Measurements from ENCODE around the gene SERPINE2.
"Not testable (repeated sequence)": the region's sequence is repeated elsewhere in the genome, so short reads cannot be mapped to it uniquely, and the experiment has no call there.

Gene SERPINE2

GRCh38 chr2:224009605-224010315 is 29.3 kb downstream of the SERPINE2 start:
- peak; percentile 6 for DNase-seq

GRCh38 chr2:224008702-224009261 is 30.3 kb downstream of the SERPINE2 start:
- DNase-seq = no peak

DNA sequence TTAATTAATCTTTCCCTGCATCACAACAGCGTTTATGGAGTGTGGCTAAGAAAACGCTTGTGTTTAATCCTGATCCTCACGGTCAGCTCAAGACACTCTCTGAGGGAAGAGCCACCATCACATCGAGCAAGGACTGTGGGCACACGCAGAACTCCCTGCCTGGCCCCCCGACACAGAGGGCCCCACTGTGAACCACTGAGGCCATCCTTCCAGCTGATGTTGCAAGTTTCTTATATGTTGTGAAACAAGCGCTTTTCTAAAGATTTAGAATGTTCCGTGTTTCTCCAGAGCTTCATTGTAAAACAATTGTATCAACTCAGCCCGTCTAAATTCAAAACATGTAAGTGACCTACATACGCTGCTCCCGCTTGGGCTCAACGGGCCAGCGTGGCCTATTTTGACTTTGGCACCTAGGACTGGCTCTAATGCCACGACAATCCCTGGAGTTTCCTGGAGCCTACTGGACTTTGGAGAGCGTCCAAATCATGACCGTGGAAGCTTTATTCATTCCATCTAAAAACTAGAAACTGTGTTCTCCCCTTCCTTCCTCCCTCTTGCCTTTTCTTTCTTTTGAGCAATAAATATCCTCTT is 34.9 kb downstream of the SERPINE2 start:
- no peak for DNase-seq

DNA sequence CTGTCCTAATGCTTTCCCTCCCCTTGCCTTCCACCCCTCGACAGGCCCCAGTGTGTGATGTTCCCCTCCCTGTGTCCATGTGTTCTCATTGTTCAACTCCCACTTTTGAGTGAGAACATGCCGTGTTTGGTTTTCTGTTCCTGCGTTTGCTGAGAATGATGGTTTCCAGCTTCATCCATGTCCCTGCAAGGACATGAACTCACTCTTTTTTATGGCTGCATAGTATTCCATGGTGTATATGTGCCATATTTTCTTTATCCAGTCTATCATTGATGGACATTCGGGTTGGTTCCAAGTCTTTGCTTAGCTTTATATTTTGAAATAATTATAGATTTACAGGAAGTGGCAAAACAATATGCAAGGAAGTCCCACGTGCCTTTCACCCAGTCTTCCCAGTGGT is 38.4 kb downstream of the SERPINE2 start:
- DNase-seq = not testable (repeated sequence)

DNA sequence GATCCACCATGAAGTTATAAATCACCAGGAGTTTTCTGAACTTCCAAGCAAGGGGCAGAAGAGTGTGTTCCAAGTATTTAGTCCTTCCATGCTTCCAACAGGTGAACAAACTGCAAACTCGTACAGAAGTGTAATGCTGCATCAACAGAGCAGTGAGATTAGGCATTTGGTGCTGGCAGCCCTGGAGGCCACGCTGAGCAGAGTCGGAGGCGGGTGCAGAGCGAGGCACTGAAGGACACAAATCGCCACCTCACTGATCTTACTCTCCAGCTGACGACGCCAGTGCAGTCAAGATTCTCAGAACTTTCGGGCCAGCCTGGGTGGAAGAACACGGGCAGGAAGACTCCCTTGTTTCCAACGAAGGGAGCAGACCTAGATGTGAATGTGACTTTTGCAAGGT is 39.2 kb downstream of the SERPINE2 start:
- no peak for DNase-seq

DNA sequence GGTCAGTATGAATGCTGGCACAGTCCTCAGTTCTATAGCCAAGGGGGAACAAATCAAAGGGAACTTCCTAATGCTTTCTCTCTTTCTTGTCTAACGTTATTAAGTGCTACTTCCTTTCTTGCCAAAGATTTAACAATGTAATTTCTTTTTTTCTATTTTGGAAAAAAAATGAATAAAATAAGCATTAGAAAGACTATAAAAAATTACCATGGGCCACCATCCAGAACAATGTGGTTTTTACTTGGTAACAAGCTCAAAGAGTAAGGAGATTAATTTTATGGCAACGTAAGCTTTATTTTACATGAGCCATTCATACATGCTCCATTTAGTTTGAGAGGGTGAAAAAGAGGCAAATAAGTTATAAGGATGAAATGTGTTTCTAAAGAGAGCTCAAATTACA is 40.1 kb downstream of the SERPINE2 start:
- DNase-seq = no peak

DNA sequence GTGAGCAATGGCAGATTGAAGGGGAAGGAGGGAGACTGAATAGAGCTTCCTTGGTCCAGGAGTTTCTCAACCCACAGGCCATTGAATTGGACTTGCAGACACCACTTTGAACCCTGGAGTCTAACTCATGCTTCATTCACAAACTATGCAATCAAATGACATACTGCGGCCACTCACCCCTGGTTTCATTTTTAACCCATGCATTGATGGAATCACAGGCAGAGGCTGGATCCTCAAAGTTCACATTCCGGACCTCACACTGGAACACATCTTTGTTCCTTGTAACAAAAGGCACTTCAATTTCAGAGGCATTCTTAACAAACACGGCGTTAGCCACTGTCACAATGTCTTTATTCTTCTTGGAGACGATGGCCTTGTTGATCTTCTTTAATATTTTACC is 41.1 kb downstream of the SERPINE2 start:
- DNase-seq = peak; percentile 53

DNA sequence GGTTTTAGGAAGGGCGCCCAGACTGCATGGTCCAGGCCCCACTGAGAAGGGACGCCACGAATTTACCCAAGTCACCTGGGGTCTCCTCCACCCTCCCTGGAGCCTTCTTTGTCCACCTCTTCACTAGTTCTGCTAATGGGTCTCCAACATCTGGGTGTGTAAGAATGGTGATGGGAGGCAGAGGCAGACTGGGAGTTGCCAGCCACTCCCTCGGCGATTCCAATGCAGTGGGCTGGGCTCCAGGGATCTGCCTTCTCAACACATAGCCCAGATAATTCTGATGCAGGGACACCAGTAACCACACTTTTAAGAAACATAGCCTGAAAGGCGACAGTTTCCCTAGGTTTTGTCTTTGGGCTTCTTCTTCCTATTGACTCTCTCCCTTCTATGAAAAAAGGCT is 42.7 kb downstream of the SERPINE2 start:
- DNase-seq = no peak

- DNase-seq = peak; percentile 60
Measured at GRCh38 chr2:223995569-223995968, 43.5 kb downstream of the SERPINE2 start.

DNA sequence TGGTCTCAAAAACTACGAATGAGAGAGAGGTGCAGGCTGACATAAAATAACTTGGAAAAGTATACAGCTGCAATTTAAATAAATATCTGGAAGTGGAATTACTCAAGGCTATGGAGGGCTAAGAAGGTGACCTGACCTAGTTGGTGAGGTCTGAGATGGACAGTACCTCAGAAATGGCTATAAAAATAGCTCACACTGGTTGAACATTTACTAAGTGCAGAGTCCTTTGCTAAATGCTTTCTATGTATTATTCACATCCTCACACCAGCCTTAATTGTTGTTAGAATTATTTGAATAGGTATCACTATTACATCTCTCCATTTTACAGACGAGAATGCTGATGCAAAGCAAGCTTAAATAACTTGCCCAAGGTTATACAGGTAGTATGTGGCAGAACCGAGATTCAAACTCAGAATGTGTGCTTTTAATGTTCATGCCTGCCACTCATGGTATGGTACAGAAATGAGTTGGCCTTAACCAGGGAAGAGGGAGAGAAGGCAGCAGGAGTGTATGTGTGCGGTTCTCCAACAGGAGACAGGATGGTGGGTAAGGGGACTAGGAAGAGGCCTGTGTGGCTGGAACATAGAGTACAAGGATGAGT is 44.4 kb downstream of the SERPINE2 start:
- no peak for DNase-seq

- peak; percentile 70 for DNase-seq
Measured at GRCh38 chr2:223993634-223994232, 45.4 kb downstream of the SERPINE2 start.

- DNase-seq = no peak
Measured at GRCh38 chr2:223991611-223992010, 47.5 kb downstream of the SERPINE2 start.

DNA sequence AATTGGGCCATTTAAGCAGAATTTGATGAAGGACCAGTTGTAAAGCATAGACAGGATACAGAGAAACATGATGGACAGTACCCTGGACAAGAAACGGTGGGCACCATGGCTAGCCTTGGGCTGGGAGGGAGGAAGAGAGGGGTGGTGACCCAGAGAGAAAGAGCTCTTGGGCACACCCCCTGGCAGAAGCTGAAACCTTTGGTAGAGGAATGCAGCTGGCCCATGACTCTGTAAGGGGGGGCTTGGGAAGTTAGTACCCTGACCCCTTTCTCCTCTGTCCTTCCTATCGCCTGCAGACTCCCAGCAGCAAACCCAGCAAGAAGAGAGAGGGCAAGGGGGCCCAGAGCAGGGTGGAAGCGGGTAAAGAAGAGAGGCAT is 49.2 kb downstream of the SERPINE2 start:
- DNase-seq = no peak

- DNase-seq = no peak
Measured at GRCh38 chr2:223989206-223989855, 49.8 kb downstream of the SERPINE2 start.

GRCh38 chr2:223981241-223981640 is 57.8 kb downstream of the SERPINE2 start:
- DNase-seq = no peak

GRCh38 chr2:223980803-223981202 is 58.3 kb downstream of the SERPINE2 start:
- no peak for DNase-seq

GRCh38 chr2:223980397-223980735 is 58.7 kb downstream of the SERPINE2 start:
- no peak for DNase-seq

DNA sequence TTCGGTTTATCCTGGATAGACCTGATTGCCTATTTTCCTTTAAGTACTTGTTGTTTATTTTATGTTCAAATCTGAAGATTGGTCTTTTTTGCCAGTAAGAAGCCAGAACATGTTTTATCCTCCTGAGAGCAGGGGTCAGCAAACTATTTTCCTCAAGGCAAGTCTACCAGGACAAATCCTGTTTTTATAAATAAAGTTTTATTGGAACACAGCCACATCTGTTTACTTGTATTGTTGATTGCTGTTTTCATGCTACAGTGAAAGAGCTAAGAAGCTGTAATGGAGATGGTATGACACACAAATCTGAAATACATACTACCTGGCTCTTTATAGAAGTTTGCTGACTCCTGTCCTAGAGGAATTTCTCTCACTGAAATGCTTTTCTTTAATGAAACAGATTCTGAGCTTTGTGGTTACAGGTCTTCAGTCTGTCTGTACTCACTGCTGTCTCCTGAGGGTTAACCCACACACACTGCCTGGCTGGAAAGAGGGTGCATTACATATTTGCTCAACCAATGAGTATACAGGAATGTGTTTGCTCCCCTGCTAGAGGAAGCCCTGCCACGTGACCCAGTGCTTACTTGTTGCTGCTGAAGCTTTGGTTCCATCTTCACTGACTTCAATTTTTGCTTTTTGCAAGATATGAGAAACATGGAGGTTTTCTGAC is 59.2 kb downstream of the SERPINE2 start:
- no peak for DNase-seq

DNA sequence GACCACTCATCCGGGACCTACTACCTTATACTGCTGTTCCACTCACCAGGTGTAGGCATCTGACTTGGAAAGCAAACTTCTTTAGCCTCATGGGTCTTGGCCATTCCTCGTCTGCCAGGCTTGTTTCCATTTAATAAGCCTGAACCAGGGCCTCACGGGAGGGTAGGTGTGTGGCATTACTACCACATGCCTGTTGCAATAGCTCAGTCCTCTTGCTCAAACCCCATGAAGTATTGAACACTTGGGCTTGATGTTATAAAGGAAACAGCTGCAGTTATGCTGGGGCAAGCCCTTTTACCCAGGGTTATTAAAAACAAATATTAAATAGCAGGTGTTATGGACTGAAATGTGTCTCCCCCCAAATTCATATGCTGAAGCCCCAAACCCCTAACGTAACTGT is 60.6 kb downstream of the SERPINE2 start:
- no peak for DNase-seq

DNA sequence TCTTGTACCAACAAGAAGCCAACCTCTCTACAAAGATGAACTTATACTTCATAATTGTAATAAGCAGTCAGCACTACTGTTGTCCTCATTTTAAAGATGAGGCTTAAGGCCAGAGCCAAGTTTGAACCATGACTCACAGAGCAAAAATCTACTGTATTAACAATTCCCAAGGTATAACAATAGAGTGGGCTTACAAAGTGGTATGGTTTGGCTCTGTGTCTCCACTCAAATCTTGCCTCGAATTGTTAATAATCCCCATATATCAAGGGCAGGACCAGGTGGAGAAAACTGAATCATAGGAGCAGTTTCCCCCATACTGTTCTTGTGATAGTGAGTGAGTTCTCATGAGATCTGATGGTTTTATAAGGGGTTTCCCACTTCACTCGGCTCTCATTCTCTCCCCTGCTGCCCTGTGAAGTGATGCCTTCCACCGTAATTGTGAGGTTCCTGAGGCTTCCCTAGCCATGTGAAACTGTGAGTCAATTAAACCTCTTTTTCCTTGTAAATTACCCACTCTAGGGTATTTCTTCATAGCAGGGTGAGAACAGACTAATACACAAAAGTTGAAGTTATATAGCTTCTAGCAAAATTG is 62.4 kb downstream of the SERPINE2 start:
- DNase-seq = peak; percentile 51

- no peak for DNase-seq
Measured at GRCh38 chr2:223973606-223974005, 65.5 kb downstream of the SERPINE2 start.

DNA sequence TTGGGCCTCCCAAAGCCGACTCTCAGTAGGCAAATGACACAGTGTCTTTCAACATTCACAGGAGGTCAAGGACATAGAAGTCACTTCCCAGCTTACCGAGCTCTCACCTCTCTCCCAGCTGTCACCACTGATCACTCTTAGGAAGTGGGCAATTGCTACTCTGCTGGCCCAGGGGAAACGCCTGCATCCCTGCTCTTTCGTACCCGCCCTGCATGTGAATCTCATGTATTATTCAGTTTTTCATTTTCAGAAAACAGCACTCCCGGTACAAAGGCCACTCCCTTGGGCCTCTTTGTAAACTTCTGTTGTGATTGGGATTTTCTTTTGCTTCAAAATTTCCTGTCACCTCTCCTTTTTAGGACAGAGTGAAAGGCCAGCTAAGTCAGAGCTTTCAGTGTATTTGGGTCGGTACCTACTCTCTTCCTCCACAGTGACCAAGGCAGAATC is 66.4 kb downstream of the SERPINE2 start:
- DNase-seq = no peak

All from EL (cell line).